IPS-11a (cell line): ENCODE measurements around the gene ZNF775.

Source experiments
- H3K4me3 ChIP-seq: one replicate; pipeline ENCODE4 v1.5.1; 2013; ENCODE audit warnings: low read depth, low read length, control low read depth

Gene ZNF775

DNA sequence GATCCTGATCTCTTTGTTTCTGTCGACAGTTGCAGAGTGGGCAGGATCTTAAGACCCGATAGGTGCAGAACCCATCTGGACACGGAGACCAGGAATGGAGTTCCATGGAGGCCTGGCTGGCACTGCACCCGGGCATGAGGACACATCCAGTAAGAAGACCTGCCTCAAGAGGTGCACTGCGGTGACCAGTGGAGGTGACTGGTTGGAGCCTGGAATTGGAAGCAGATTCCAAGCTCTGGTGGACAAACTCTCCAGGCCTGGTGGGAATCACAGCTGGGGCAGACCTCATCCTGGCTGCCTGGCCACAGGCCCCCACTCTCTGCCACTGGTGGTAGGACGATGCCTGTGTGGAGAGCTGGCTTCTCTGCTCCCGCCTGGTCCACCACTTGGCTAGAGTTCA is 31.0 kb downstream of the ZNF775 start:
- no peak overlapping the region for H3K4me3 ChIP-seq

DNA sequence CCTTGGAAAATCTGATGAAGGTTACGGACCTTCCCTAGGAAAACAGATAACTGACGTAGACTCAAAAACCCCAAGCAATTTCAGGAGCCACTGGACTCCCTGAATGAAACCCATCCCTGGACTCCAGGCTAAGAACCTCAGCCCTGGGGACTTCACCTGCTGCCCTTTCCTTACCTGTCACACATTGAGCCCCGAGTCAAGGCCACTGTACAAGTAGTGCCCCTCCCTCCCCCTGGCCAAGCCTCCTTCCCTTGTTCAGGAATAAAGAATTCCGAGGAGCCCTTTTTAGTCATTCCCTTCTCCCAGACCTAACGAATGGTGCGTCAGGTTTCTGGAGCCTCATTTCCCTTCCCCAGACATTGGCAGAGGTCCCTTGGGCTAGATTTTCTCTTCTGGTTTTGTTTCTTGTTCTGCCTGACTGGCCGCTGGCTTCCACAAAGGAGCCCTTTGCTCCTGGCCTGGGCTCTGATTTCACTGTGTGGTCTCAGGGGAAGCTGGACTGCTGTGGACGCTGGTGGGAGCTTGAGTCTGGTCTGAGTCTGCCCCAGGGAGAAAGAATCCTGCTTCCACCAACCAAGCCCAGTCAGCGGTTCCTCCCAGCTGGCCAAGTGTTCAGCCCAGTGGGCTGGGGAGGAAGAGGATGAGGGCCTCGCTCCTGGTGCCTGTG is 31.7 kb downstream of the ZNF775 start:
- H3K4me3 ChIP-seq: no peak overlapping the region

DNA sequence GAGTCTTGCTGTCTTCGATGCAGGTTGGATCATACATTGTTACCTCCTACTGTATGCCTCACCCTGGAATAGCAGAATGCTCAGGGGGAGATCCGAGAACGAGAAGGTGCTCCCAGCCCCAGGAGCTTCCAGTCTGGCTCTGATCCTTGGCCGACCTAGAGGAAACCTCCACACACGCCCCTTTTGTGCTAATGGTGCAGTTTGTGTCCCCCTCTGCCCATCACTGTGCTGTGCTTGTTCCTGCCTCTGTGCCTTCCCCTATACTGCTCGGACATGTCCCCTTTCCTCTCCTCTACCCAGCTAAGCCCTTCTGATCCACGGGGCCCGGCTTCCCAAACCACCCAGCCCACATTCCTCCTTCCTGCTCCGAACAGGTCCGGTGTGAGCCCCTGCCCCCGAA is 32.5 kb downstream of the ZNF775 start:
- H3K4me3 ChIP-seq: no peak overlapping the region

DNA sequence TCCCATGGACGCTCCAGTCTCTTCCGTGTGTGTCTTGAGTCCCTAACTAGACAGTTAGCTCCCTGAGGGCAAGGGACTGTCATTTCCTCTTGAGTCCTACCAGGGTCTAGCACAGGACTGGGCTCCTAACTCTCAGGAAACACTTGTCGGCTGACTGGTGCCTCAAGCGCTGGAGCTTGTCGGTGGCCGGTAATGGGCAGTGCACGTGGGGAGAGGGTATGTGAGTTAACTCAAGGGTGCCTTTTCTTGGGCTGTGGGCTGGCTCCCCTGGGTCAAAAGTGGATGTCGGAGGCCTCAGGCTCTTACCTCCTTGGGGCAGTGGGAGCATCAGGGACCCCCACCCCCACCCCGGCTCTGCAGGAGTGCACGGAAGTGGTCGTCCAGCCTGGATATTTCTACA is 32.9 kb downstream of the ZNF775 start:
- no peak overlapping the region for H3K4me3 ChIP-seq

DNA sequence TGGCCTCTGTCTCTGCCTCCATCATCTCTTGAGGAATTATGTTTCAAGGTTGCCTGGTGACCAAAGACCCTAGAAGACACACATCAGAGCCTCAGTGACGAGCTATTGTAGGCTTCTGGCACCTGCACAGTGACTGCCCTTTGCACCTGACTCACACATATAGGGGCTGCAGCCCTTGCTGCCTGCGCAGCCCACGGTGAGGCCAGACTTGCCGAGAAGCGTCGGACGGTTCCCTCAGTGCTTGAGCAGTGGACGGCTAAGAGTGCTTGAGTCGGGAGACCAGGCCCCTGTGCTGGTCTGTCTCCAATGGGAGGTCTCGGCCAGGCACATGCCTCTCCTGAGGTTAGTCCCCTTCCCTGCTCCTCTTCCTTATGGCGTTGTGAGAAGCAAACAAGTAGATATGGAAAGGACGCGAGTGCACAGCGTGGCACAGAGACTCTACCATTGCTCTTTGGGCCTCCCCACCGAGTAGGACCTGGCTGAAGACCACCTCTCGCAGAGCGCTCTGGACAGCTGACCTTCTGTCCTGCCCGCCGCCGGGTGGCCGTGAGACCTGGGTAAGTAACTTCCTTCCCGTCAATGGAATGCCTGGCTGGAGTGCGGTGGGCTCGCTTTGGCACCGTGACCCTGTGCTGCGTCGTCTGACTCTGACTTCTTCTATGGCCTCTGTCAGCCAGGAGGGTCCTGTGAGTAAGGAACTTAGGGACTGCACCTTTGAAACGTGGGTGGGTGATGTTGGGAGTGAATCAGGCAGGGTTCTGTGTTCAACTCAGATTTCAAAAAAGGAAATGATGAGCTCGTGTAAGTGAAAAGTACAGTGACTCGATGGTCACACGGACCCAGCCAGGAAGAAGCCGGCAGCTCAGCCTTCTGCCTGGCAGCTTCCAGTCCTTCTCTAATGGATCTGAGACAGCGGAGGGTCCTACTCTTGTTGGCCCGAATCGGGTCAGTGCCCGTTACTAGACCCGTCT is 33.7 kb downstream of the ZNF775 start:
- H3K4me3 ChIP-seq: no peak overlapping the region

DNA sequence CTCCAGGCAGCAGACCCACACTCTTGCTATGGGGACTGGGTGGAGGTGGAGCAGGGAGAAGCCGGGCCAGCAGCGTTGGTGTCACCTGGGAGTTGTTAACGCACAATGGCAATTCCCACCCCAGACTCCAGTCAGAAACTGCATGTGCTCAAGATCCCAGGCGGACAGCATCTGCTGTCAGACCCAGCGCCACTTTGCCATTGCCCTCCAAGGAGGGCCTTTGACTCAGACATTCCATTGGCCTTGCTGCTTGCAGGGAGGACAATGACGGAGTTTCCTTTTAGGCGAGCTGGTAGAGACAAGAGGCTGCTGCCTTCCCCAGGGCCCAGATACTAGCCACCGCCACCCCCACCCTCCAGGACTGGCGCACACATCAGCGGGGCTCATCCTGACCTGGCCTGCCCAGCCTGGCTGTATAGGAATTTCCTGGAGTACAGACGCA is 34.5 kb downstream of the ZNF775 start:
- H3K4me3 ChIP-seq: no peak overlapping the region

DNA sequence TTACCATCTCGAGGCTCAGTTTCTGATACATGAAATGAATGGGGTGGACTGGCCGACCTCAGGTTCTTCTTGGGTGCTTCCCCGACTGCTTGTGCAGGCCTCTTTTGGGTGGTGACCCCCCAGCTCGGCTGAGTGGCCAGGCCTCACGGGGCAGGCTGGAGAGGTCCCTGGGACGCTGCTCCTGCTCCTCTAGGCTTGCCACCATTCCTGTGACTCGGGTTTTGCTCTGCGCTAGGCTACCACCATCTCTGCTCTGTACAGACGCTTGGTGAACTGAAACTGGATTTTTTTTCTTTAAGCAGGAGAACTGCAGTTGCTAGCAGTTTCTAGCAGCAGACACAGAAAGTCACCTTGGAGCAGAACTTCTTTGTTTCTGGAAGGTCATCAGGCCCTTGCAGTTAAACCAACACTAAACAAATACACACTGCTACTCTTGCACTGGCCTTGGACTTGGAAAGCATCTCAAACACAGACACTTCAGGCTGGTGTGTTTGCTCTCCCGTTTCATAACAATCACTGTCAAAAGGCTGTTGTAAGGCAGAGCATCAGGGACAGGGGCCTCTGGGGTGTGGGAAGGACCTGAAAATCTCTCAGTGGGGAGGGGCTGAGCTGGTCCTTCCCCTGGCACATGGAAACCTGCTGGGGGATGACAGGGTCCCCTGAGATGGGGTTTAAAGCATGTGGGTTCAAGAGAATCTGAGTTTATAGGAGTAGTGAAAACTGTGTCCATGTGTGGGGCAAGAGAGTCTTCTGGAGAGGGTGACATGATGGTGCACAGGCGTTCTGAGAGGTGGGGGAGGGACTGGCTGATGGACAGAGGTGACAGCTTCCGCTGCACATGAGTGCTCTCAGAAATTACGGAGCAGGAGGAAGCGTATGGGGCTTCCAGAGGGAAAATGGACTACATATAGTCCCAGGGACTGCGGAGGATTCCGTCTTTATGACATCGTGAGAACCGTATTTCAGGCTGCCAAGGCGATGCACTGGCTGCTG is 36.3 kb downstream of the ZNF775 start:
- no peak overlapping the region for H3K4me3 ChIP-seq

DNA sequence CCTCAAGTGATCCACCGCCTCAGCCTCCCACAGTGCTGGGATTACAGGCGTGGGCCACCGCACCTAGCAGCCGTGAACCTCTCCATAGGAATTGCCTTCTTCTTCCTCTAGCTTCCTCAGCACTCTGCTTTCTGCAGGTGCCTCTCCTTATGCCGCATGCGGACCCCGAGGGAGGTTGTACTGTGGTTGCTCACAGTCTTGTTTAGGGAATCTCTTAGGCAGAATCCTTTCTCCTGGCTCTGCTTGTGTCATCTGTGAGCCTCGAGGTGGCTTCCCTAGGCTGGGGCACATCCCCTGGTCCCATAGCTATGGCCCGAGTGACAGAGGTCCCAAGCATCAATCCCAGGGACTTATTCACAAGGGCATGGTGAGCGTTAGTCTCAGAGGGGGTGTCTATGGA is 38.1 kb downstream of the ZNF775 start:
- H3K4me3 ChIP-seq: no peak overlapping the region

DNA sequence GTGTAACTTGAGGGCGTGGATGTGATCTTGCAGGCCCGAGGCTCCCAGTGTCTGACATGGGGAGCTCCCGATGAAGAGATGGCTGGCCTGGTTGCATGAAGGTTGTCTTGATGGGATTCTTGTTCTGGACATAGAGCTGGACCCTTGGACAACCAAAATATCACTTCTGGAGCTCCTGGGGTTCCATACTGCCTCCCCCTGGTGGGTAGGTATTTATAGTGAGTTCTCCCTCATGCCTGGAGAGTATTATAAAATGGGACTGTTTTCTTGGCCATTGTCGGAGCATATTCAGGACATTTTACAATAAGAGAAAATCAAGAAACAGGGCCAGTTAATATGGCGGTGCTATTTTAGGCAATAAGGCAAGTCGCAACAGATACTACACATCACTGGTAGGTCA is 38.7 kb downstream of the ZNF775 start:
- no peak overlapping the region for H3K4me3 ChIP-seq

DNA sequence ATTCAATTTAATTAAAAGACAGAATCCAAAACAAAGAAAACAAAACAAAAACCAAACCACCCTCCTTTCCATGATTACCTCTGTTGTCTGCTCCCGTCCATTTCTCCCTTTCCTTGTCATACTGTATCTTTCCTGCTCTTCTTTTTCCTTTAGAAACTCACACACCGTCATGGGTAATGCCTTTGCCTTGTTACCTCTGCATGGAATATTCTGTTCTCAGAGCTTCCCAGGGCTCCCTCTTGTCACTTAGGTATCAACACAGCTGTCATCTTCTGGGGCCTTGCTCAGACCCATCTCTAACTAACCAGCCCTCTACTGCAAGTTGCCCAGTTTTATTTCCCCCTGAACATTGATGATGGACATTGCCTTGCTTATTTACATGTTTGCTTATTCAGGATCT is 41.1 kb downstream of the ZNF775 start:
- no peak overlapping the region for H3K4me3 ChIP-seq

DNA sequence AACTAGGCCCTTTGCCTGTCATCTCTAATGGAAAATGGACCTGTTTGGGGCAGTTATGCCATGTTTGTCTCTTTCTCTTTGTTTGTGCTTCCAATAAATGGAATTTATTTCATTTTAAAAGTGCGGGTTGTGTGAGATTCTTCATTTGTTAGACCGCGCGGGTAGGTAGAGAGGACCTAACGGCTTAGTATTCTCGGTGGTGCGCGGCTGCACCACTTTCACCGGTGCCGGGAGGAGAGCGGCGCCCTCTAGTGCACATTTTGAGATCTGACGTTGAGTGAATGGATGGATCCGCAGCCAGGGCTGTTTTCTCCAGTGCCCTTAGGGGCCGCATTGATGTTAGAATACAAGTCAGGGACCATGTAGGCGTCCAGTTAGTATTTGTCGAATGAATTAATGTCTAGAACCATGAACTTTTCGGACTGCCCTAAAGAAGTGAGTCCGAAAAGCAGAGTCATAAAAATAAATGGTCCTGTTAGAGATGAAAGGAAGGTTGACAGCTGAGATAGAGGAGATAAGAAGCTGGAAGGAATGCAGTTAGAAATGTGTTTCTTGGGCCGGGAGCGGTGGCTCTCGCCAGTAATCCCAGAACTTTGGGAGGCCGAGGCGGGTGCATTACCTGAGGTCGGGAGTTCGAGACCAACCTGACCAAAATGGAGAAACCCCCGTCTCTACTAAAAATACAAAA is 42.0 kb downstream of the ZNF775 start:
- H3K4me3 ChIP-seq: no peak overlapping the region

DNA sequence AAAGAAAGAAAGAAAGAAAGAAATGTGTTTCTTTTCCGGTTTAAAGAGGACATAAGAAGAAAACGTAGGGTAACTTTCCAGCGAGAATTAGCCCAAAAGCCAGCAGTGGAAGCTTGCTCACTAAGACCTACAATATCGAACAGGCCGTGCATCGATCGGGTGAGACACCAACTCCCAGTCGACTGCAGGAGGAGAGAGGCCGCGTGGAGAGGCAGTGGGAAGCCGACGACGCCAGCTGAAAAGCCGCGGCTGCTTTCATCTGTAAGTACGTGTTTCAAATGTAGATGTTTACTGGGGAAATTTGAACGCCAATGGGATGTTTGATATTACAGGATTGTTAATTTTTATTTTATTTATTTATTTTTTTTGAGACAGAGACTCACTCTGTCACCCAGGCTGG is 42.7 kb downstream of the ZNF775 start:
- no peak overlapping the region for H3K4me3 ChIP-seq

DNA sequence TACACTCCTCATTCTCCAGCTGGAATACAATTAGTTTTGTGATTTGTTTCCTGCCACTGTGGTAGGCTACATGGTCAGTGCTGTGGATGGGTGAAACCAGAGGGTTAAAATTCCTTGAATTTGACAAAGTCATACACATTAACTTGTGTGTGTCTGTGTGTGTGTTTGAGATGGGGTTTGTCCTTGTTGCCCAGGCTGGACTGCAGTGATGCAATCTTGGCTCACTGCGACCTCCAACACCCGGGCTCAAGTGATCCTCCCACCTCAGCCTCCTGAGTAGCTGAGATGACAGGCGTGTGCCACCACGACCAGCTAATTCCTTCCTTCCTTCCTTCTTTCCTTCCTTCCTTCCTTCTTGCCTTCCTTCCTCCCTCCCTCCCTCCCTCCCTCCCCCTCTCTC is 46.5 kb downstream of the ZNF775 start:
- no peak overlapping the region for H3K4me3 ChIP-seq

DNA sequence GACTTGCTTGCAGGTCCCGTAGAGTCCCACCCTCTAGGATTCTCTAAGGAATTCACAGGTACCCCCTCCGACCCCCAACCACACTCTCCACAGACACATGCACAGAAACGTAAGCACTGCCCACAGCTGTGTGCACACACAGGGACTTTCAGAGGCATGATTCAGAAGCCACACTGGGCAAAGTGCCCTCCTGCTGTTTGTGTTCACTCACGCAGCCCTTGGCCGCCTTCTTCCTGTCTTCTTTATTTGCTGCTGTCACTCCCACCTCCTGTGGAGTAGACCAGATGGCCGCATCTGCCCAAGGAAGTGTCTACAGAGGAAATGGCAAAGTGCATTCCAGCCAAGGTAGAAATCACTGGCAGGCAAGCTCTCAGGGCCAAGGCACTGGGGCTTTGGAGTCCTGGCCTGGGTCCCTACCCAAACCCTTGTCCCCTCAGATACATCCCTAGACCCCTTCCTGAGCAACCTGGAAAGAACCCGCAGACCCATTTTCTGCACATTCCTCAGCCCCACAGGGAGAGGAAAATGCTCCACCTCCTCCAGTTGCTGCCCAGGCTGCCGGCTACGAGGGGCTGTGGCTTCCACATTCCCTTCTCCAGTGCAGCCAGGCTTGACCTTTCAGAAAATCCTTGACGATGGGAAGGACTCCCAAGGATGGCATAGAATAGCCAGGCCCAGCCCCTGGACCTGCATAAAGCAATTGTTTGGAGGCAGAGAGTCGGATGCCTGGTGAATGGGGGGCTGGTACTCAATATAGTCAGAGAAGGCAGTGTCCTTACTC is 49.7 kb downstream of the ZNF775 start:
- no peak overlapping the region for H3K4me3 ChIP-seq

DNA sequence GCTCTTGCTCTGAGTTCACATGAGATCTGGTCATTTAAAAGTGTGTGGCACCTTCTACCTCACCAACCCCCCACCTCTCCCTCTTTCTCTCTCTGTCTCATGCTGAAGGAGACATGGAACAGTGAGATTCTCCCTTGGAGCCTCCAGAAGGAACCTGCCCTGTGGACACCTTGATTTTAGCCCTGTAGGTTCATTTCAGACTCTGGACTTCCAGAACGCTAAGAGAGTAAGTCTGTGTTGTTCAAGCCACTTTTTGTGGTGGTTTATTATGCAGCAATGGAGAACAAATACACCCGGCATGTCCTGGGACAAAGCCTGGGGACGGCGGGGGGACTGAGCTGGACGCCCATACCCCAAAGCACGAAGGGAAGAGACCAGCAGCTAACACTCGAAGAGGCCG is 50.6 kb downstream of the ZNF775 start:
- no peak overlapping the region for H3K4me3 ChIP-seq

DNA sequence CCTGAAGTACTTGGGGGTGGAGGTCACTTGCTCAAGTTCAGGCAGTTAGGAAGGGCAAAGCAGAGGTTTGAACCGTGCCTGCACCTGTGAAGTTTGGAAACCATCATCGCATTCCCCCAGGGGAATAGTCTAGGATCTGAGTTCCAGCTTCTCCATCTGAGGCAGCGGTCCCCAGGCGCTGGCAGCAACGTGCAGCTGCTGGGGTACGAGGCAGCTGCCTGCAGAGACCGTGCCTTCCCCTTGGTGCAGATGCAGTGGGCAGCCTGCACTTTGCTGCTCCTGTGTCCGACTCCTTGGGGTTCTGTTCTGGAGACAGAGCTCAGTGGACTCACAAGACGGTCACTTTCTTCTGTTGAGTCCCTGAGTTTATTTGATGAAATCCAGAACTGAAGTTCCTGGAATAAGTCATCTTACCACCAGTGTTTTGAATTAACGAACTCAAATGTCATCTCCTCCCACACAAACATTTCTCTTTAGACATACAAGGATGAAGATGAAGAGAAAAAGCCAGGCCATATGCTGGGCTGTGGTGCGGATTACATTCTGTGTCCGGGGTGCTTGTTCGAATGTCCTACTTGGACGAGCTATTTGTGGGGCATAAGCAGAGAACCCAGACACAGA is 51.4 kb downstream of the ZNF775 start:
- no peak overlapping the region for H3K4me3 ChIP-seq

DNA sequence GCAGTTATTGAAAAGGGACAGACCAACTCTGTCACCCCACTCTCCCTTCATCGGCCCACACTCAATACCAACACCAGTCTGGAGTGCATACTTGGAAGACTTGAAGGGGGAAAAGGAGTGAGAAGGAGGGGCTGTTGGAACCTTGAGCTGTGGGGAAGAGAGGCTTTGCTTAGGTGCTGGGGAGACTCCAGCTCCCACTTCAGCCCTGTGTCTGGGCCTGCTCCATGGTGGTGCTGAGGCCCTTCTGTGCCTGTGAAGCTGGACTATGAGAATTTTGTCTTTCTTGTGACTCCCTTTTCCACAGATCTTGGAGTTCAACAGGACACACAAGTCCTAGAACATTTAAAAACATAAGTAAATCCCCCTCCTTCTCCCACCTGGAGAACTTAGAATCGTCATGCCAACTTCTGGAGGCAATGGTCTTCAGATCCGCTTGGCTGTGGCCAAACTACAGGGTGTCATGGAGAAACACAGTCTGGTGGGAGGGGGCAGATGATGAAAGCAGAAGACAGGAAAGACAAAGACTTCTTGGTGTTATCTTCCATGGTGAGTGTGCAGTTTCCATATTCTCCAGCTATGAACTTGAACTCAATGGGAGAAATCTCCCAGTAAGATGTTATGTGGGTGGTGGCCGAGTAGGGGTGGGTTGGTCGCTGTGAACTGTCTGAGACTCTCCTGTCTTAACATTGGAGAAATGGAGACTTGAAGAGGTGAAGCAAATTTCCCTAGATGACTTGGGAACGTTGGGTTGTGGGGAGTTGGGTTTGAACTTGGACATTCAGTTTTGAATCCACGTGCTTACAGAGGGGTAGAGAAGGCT is 52.9 kb downstream of the ZNF775 start:
- no peak overlapping the region for H3K4me3 ChIP-seq
